ENCODE results near the gene FRRS1.

GRCh38 chr1:99751877-99752504 lies 14.4 kb downstream of the FRRS1 start:
- TF ChIP-seq POLR2A (IDR thresholded peaks at IDR 0.05) = no peak
- TF ChIP-seq, protein P1, sequence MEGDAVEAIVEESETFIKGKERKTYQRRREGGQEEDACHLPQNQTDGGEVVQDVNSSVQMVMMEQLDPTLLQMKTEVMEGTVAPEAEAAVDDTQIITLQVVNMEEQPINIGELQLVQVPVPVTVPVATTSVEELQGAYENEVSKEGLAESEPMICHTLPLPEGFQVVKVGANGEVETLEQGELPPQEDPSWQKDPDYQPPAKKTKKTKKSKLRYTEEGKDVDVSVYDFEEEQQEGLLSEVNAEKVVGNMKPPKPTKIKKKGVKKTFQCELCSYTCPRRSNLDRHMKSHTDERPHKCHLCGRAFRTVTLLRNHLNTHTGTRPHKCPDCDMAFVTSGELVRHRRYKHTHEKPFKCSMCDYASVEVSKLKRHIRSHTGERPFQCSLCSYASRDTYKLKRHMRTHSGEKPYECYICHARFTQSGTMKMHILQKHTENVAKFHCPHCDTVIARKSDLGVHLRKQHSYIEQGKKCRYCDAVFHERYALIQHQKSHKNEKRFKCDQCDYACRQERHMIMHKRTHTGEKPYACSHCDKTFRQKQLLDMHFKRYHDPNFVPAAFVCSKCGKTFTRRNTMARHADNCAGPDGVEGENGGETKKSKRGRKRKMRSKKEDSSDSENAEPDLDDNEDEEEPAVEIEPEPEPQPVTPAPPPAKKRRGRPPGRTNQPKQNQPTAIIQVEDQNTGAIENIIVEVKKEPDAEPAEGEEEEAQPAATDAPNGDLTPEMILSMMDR (IDR thresholded peaks at IDR 0.05) = no peak
